ENCODE measurements around the gene RNF167. TPM values are rescaled to one million over a fixed set of nuclear protein-coding genes. Genes with fewer than 3 reads are reported as not detected.
A peak's percentile ranks its signal among the peaks of the same experiment; 100 is the strongest.

Gene RNF167
- total and polyA plus RNA-seq, 12 donors, result 65.0 to 202 (median 85.5) TPM

- Histone ChIP-seq H3K27me3 (no peaks in the 10 kb centered on the region), H3K4me1 (peaks cover 3 to 55% (median 21%) of the 10 kb centered on the region in 9 donors), H3K4me3 (no peak overlapping the region), H3K27ac (peak overlapping the region in 2 of 10 donors; percentile 11 to 78), H3K36me3 (peaks cover 0 to 98% (median 51%) of the 10 kb centered on the region in 9 donors), H3K9me3 (no peaks in the 10 kb centered on the region)
- DNase-seq (no peak), ATAC-seq (peak in 1 of 8 donors; percentile 38)
- TF ChIP-seq, protein P1, sequence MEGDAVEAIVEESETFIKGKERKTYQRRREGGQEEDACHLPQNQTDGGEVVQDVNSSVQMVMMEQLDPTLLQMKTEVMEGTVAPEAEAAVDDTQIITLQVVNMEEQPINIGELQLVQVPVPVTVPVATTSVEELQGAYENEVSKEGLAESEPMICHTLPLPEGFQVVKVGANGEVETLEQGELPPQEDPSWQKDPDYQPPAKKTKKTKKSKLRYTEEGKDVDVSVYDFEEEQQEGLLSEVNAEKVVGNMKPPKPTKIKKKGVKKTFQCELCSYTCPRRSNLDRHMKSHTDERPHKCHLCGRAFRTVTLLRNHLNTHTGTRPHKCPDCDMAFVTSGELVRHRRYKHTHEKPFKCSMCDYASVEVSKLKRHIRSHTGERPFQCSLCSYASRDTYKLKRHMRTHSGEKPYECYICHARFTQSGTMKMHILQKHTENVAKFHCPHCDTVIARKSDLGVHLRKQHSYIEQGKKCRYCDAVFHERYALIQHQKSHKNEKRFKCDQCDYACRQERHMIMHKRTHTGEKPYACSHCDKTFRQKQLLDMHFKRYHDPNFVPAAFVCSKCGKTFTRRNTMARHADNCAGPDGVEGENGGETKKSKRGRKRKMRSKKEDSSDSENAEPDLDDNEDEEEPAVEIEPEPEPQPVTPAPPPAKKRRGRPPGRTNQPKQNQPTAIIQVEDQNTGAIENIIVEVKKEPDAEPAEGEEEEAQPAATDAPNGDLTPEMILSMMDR (IDR thresholded peaks at IDR 0.05), result no peak
- intact Hi-C loops (cut with DNase I), result no loop called here
Observed at GRCh38 chr17:4978726-4979125, 38.7 kb downstream of the RNF167 start.

GRCh38 chr17:4980644-4981216 is 40.7 kb downstream of the RNF167 start:
- ATAC-seq (peak; percentile 15 to 65 (median 54)), DNase-seq (no peak)
- H3K4me1 ChIP-seq, result peaks cover 0 to 50% (median 6%) of the 10 kb centered on the region in 9 donors
- no peaks in the 10 kb centered on the region for H3K27me3 ChIP-seq
- TF ChIP-seq, protein P1 (IDR thresholded peaks at IDR 0.05), result peak; percentile 61 to 78 (median 74)
- H3K9me3 ChIP-seq, result no peaks in the 10 kb centered on the region
- peak overlapping the region in 1 of 10 donors; percentile 78 for H3K27ac ChIP-seq
- 39 to 40% methylated on average over 6 of the region's 6 CpGs for WGBS, 2 donors
- H3K36me3 ChIP-seq, result peaks cover 0 to 97% (median 54%) of the 10 kb centered on the region in 9 donors
- H3K4me3 ChIP-seq, result no peak overlapping the region
- intact Hi-C loops (cut with DNase I), result loop anchor here in 9 of 10 donors (1.0 to 10.0 kb wide), 5 partner anchors 46 to 82 kb away; partner anchors contain the start of gene GP1BA (in 2 of the 9)

GRCh38 chr17:4982305-4982704 is 42.2 kb downstream of the RNF167 start:
- ATAC-seq (no peak), DNase-seq (no peak)
- no peaks in the 10 kb centered on the region for H3K27me3 ChIP-seq
- peaks cover 0 to 83% (median 47%) of the 10 kb centered on the region in 9 donors for H3K36me3 ChIP-seq
- TF ChIP-seq, protein P1 (IDR thresholded peaks at IDR 0.05), result no peak
- no peak overlapping the region for H3K4me3 ChIP-seq
- peaks cover 0 to 63% (median 13%) of the 10 kb centered on the region in 9 donors for H3K4me1 ChIP-seq
- intact Hi-C loops (cut with DNase I), result loop anchor here in 6 of 10 donors (5.0 to 10.0 kb wide), 3 partner anchors 48 to 80 kb away; partner anchors contain the start of gene GP1BA (in 2 of the 6)
- 67 to 84% methylated on average over 5 of the region's 5 CpGs for WGBS, 2 donors
- no peak overlapping the region for H3K27ac ChIP-seq
- H3K9me3 ChIP-seq, result no peaks in the 10 kb centered on the region

GRCh38 chr17:4986403-4986802 is 46.3 kb downstream of the RNF167 start:
- Histone ChIP-seq H3K27me3 (no peaks in the 10 kb centered on the region), H3K4me1 (peaks cover 5 to 46% (median 26%) of the 10 kb centered on the region in 9 donors), H3K36me3 (peaks cover 0 to 42% (median 19%) of the 10 kb centered on the region in 9 donors), H3K27ac (peak overlapping the region; percentile 83 to 98 (median 95)), H3K9me3 (no peaks in the 10 kb centered on the region), H3K4me3 (peak overlapping the region; percentile 61 to 97 (median 89))
- WGBS, 2 donors, result 35 to 45% methylated on average over 5 of the region's 5 CpGs
- ATAC-seq, result peak in 6 of 8 donors; percentile 4 to 25 (median 18)
- no peak for DNase-seq
- TF ChIP-seq, protein P1 (IDR thresholded peaks at IDR 0.05), result no peak
- intact Hi-C loops (cut with DNase I), result loop anchor here in 8 of 10 donors (1.0 to 10.0 kb wide), 7 partner anchors 38 to 79 kb away; partner anchors contain the start of genes GP1BA (in 2 of the 8), RNF167 (in 2 of the 8), SLC25A11 (in 2 of the 8) and PFN1 (in 1 of the 8)

All from heart right ventricle (tissue), 16 donors.